ENCODE measurements around the gene CHRNB2.

Gene CHRNB2

GRCh38 chr1:154609398-154610380 is 42.1 kb downstream of the CHRNB2 start:
- peak; percentile 40 to 57 for DNase-seq (ENCODE audit: low read depth in 2 of 2)

GRCh38 chr1:154611150-154611862 is 43.7 kb downstream of the CHRNB2 start:
- DNase-seq (ENCODE audit: low read depth in 2 of 2), result no peak

GRCh38 chr1:154614247-154614646 is 46.7 kb downstream of the CHRNB2 start:
- DNase-seq (ENCODE audit: low read depth in 2 of 2), result no peak

- DNase-seq (ENCODE audit: low read depth in 2 of 2), result no peak
These were observed 47.3 kb downstream of the CHRNB2 start for GRCh38 chr1:154614901-154615300.

GRCh38 chr1:154615411-154615810 is 47.8 kb downstream of the CHRNB2 start:
- no peak for DNase-seq (ENCODE audit: low read depth in 2 of 2)

GRCh38 chr1:154616659-154617345 is 49.2 kb downstream of the CHRNB2 start:
- DNase-seq (ENCODE audit: low read depth in 2 of 2), result no peak

- DNase-seq (ENCODE audit: low read depth in 2 of 2), result no peak
These were observed 51.8 kb downstream of the CHRNB2 start for GRCh38 chr1:154619181-154619948.

GRCh38 chr1:154620751-154621150 is 53.2 kb downstream of the CHRNB2 start:
- DNase-seq (ENCODE audit: low read depth in 2 of 2), result no peak

- no peak for DNase-seq (ENCODE audit: low read depth in 2 of 2)
These were observed 54.3 kb downstream of the CHRNB2 start for GRCh38 chr1:154621875-154622274.

- DNase-seq (ENCODE audit: low read depth in 2 of 2), result no peak
These were observed 55.0 kb downstream of the CHRNB2 start for GRCh38 chr1:154622503-154623039.

GRCh38 chr1:154623358-154623757 is 55.8 kb downstream of the CHRNB2 start:
- DNase-seq (ENCODE audit: low read depth in 2 of 2), result no peak

GRCh38 chr1:154624746-154625643 is 57.4 kb downstream of the CHRNB2 start:
- no peak for DNase-seq (ENCODE audit: low read depth in 2 of 2)

GRCh38 chr1:154626456-154627256 is 59.1 kb downstream of the CHRNB2 start:
- no peak for DNase-seq (ENCODE audit: low read depth in 2 of 2)

- peak; percentile 87 to 89 for DNase-seq (ENCODE audit: low read depth in 2 of 2)
These were observed 59.9 kb downstream of the CHRNB2 start for GRCh38 chr1:154627257-154628120.

GRCh38 chr1:154628121-154628405 is 60.5 kb downstream of the CHRNB2 start:
- DNase-seq (ENCODE audit: low read depth in 2 of 2), result no peak

- DNase-seq (ENCODE audit: low read depth in 2 of 2), result no peak
These were observed 61.6 kb downstream of the CHRNB2 start for GRCh38 chr1:154629061-154629674.

Measured in stimulated activated CD4-positive, alpha-beta T cell treated with anti-CD3 and anti-CD28 coated beads, Interleukin-15, amount 100 ng/mL, for 48 hours (primary cell).